Karpas-422 (cell line): ENCODE results near the gene ZNF827. TPM values are rescaled to one million over a fixed set of nuclear protein-coding genes. Genes with fewer than 3 reads are reported as not detected.

Experiments
- DNase-seq: peaks from one replicate; pipeline ENCODE4 v3.0.0-alpha.2; 2015
- H2AFZ ChIP-seq: fragments of 200-600 bp; sonication (generic); 2 replicates; pipeline ENCODE4 v1.6.1; 2014; ENCODE audit warnings: antibody characterized with exemption, low read length, mixed read lengths
- H3K27ac ChIP-seq: fragments of 200-600 bp; sonication (generic); 2 replicates; pipeline ENCODE4 v1.5.1; 2014; ENCODE audit warnings: mild to moderate bottlenecking, low read length, moderate library complexity
- H3K27me3 ChIP-seq: fragments of 200-600 bp; sonication (generic); 2 replicates; pipeline ENCODE4 v1.6.1; 2014; ENCODE audit warnings: low read length, mixed read lengths
- H3K36me3 ChIP-seq: fragments of 200-600 bp; sonication (generic); 2 replicates; pipeline ENCODE4 v1.6.1; 2014; ENCODE audit warnings: low read length, mixed read lengths; ENCODE audit not compliant: insufficient read depth
- H3K4me1 ChIP-seq: fragments of 200-600 bp; sonication (generic); 2 replicates; pipeline ENCODE4 v1.6.1; 2014; ENCODE audit warnings: mild to moderate bottlenecking, low read length, mixed read lengths
- H3K4me2 ChIP-seq: fragments of 200-600 bp; sonication (generic); 2 replicates; pipeline ENCODE4 v1.6.1; 2014; ENCODE audit warnings: low read length, low read depth, mild to moderate bottlenecking; ENCODE audit not compliant: poor library complexity, severe bottlenecking
- H3K4me3 ChIP-seq: fragments of 200-600 bp; sonication (generic); 2 replicates; pipeline ENCODE4 v1.5.1; 2014; ENCODE audit warnings: mild to moderate bottlenecking, antibody characterized with exemption, low read length, mixed read lengths
- H3K79me2 ChIP-seq: fragments of 200-600 bp; sonication (generic); 2 replicates; pipeline ENCODE4 v1.6.1; 2014; ENCODE audit warnings: mild to moderate bottlenecking, low read length, mixed read lengths
- H3K9ac ChIP-seq: fragments of 200-600 bp; sonication (generic); 2 replicates; pipeline ENCODE4 v1.6.0; 2014; ENCODE audit warnings: low read length
- H3K9me2 ChIP-seq: fragments of 200-600 bp; sonication (generic), shearing (Covaris generic); replicated peaks from 2 replicates; pipeline ENCODE4 v1.6.0; 2014; ENCODE audit warnings: mild to moderate bottlenecking, low read length, moderate library complexity; ENCODE audit not compliant: insufficient read depth
- H3K9me3 ChIP-seq: fragments of 300-700, 200-600 bp; sonication (generic); 2 replicates; pipeline ENCODE4 v1.6.1; 2014; ENCODE audit warnings: low read length, mixed read lengths
- H4K20me1 ChIP-seq: fragments of 200-600 bp; sonication (generic); 2 replicates; pipeline ENCODE4 v1.6.1; 2014; ENCODE audit warnings: mild to moderate bottlenecking, antibody characterized with exemption, low read length, low read depth; ENCODE audit not compliant: insufficient read depth
- total RNA-seq: library from RNA; depleted of rRNA; stranded (reverse); fragments of >200 nt; shearing (Covaris generic); gene quantifications from 2 replicates; pipeline ENCODE4 v1.2.3, GENCODE V29; 2014; ENCODE audit warnings: low replicate concordance

ZNF827 gene
- total RNA-seq, 1 experiment from 2014 or later = 70.4 TPM

DNA sequence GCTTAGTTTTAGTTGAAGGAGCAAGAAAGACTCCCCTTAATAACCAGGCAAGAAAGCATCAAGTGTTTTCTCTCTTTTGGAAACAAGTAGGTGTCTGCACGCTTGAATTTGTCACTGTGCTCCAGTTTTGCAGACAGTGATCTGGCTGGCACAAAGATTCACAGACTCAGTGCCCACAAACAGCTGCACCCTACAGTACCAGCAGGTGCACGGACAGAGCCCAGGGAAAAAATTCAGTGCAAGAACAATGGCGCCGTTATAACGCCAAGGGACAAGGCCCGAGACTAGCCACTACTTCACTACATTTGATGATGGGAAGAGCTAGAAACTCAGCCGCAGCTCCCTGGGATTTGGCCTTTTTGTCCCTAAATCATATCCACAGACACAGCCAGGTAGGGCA, 56.0 kb downstream of the ZNF827 start:
- peak overlapping the region; percentile 38 for H3K4me2 ChIP-seq
- no peak overlapping the region for H2AFZ ChIP-seq
- peaks cover 63% of the 10 kb centered on the region for H3K4me1 ChIP-seq
- peaks cover 44% of the 10 kb centered on the region for H3K36me3 ChIP-seq
- H3K79me2 ChIP-seq = peaks cover 98% of the 10 kb centered on the region
- no peaks in the 10 kb centered on the region for H3K27me3 ChIP-seq
- no peaks in the 10 kb centered on the region for H3K9me3 ChIP-seq
- peak overlapping the region; percentile 5; the same call in 1 of the 2 replicates for H3K9ac ChIP-seq
- peak overlapping the region; percentile 15; the same call in 1 of the 2 replicates for H3K4me3 ChIP-seq
- peak overlapping the region; percentile 59 for H3K27ac ChIP-seq
- H4K20me1 ChIP-seq = no peaks in the 10 kb centered on the region
- no peak for DNase-seq
- H3K9me2 ChIP-seq = no peaks in the 10 kb centered on the region

DNA sequence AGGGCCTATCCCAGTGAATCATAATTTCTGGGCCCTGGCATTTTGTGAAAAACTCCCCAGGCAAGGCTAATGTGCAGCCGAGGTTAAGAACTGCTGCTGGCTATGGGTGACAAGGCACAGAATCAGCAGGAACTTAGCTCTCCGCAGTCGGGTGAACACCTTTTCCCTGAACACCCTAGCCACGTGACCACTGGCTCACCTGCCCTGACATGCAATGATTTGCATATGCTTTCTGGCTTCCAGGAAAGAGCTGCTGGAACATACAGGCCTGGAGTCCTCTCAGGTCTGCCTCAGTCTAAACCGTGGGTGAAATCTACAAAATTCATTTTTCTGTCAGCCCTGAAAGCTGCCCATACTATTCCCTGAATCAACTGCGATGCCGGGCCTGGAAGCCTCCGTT, 56.6 kb downstream of the ZNF827 start:
- H3K9me3 ChIP-seq = no peaks in the 10 kb centered on the region
- no peaks in the 10 kb centered on the region for H3K9me2 ChIP-seq
- peak overlapping the region; percentile 59 for H3K27ac ChIP-seq
- H3K4me1 ChIP-seq = peaks cover 57% of the 10 kb centered on the region
- peak; percentile 58 for DNase-seq
- H3K36me3 ChIP-seq = peaks cover 49% of the 10 kb centered on the region
- H3K79me2 ChIP-seq = peaks cover 96% of the 10 kb centered on the region
- peak overlapping the region; percentile 15; the same call in 1 of the 2 replicates for H3K4me3 ChIP-seq
- H3K9ac ChIP-seq = no peak overlapping the region; the same call in 1 of the 2 replicates
- H3K27me3 ChIP-seq = no peaks in the 10 kb centered on the region
- H2AFZ ChIP-seq = no peak overlapping the region
- H4K20me1 ChIP-seq = no peaks in the 10 kb centered on the region
- peak overlapping the region; percentile 38 for H3K4me2 ChIP-seq

DNA sequence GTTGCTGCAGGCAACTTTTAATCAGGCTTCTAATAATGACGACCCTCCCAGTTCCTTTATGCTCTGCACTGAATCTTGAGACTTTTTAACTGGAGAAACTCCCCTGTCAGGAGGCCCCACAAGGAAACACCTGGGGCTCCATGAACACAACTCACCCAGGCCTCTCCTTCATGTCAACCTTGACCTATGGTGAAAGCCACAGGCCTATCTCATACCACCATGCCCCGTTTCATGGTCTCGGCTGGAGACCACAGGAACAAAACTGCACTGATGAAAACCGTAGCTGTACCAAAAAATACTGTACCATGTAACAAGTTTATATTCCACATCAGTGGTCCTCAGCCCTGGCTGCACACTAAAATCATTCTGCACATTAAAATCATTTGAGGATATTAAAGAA, 57.0 kb downstream of the ZNF827 start:
- no peaks in the 10 kb centered on the region for H3K27me3 ChIP-seq
- no peak overlapping the region for H2AFZ ChIP-seq
- no peak overlapping the region for H3K9ac ChIP-seq
- no peaks in the 10 kb centered on the region for H3K9me3 ChIP-seq
- peaks cover 53% of the 10 kb centered on the region for H3K36me3 ChIP-seq
- H3K4me1 ChIP-seq = peaks cover 53% of the 10 kb centered on the region
- peak overlapping the region; percentile 38 for H3K4me2 ChIP-seq
- no peak overlapping the region for H3K4me3 ChIP-seq
- no peak for DNase-seq
- peak overlapping the region; percentile 59 for H3K27ac ChIP-seq
- H4K20me1 ChIP-seq = no peaks in the 10 kb centered on the region
- peaks cover 97% of the 10 kb centered on the region for H3K79me2 ChIP-seq
- no peaks in the 10 kb centered on the region for H3K9me2 ChIP-seq

DNA sequence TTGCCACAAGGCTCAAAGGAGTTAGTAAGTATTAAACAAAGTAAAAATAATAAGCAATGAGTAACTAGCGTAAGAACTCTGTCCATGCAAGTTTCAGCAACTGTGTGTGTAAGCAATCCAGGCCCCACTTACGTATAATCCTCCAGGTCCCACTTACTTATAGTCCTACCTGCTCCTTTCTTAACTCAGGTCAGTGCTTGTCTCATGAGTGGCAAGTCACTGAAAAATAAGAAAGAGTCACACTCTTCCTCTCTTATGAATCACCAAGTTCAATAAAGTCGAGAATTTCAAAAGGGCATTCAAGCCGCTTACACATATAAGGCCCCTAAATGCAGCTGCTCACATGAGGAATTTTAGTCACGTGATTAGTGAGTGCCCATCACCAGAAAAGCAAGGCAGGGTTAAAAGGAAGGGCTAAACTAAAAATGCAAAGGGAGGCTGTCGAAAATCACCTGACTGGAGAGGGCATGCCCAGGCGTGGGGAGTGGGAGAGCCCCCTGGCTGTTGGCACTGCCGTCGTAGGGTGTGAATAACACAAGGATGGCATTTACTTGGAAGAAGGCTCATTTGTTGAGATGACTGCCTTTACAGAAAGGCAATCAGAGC, 58.2 kb downstream of the ZNF827 start:
- Histone ChIP-seq H3K4me2 (no peak overlapping the region), H2AFZ (no peak overlapping the region), H3K79me2 (peaks cover 96% of the 10 kb centered on the region), H3K27me3 (no peaks in the 10 kb centered on the region), H3K27ac (no peak overlapping the region), H3K9ac (no peak overlapping the region), H3K4me3 (no peak overlapping the region), H3K9me3 (no peaks in the 10 kb centered on the region), H3K36me3 (peaks cover 52% of the 10 kb centered on the region; the same call in 1 of the 2 replicates), H3K9me2 (no peaks in the 10 kb centered on the region), H3K4me1 (peaks cover 42% of the 10 kb centered on the region), H4K20me1 (no peaks in the 10 kb centered on the region)
- DNase-seq = no peak

DNA sequence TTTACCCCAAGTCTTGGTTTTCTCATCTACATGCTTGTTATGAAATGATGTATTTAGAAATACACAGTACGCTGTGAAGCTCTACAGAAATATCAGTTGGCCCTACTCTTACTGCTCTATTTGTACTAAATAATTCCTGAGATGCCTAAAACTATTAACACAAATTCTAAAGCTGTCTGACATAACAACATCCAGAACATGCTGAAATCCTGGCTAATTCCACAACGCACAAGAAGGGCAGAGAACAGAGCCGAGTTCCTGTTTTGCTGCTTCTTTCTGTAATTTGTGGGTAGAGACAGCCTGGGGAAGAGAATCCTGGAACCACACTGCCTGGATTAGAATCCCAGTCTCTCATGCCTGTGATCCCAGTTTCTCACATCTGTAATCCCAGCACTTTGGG, 59.0 kb downstream of the ZNF827 start:
- H3K36me3 ChIP-seq = peaks cover 55% of the 10 kb centered on the region; the same call in 1 of the 2 replicates
- H3K27ac ChIP-seq = no peak overlapping the region
- H3K79me2 ChIP-seq = peaks cover 95% of the 10 kb centered on the region
- H3K4me1 ChIP-seq = peaks cover 33% of the 10 kb centered on the region
- H3K9me2 ChIP-seq = no peaks in the 10 kb centered on the region
- H2AFZ ChIP-seq = no peak overlapping the region
- H3K4me2 ChIP-seq = no peak overlapping the region
- no peaks in the 10 kb centered on the region for H3K9me3 ChIP-seq
- H3K9ac ChIP-seq = no peak overlapping the region
- H3K27me3 ChIP-seq = no peaks in the 10 kb centered on the region
- no peak for DNase-seq
- no peak overlapping the region for H3K4me3 ChIP-seq
- H4K20me1 ChIP-seq = no peaks in the 10 kb centered on the region

DNA sequence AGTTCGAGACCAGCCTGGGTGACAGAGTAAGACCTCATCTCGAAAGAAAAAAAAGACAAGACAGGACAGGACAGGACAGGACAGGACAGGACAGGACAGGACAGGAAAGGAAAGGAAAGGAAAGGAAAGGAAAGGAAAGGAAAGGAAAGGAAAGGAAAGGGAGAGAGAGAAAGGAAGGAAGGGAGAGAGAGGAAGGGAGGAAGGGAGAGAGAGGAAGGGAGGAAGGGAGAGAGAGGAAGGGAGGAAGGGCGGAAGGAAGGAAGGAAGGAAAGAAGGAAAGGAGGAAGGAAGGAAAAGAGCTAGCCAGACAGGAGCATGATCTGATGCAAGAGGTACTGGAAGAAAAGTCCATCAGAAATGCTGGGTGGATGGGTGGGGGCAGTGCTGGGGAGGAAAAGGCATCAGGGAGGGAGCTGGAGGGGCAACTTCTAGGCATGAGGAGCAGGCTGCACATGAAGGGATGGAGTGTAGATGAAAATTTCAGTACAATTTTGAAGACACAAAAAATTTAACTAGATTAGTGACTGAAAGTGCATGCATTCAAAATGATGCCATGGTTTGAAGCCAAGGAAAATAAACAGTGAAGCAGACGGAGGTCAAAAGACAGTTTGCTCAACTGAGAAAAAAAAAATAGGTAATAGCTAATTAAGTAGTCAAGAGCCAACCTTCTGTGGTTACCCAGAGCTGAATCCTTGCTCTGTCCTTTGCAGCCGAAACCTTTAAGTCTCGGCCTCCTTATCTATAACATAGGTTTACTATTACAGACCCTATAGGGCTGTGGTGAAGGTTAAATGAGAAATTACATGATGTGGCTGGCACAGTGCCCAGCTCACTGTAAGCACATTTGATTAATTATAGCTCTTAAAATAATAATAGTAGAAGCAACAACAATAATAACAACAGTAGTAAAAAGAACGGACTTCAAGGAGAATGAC, 59.9 kb downstream of the ZNF827 start:
- Histone ChIP-seq H2AFZ (no peak overlapping the region), H3K79me2 (peaks cover 94% of the 10 kb centered on the region), H3K9me3 (no peaks in the 10 kb centered on the region), H3K4me3 (no peak overlapping the region), H4K20me1 (no peaks in the 10 kb centered on the region), H3K9ac (no peak overlapping the region), H3K27ac (no peak overlapping the region), H3K27me3 (no peaks in the 10 kb centered on the region), H3K4me1 (peaks cover 25% of the 10 kb centered on the region), H3K36me3 (peaks cover 59% of the 10 kb centered on the region; the same call in 1 of the 2 replicates), H3K4me2 (no peak overlapping the region), H3K9me2 (no peaks in the 10 kb centered on the region)
- no peak for DNase-seq

DNA sequence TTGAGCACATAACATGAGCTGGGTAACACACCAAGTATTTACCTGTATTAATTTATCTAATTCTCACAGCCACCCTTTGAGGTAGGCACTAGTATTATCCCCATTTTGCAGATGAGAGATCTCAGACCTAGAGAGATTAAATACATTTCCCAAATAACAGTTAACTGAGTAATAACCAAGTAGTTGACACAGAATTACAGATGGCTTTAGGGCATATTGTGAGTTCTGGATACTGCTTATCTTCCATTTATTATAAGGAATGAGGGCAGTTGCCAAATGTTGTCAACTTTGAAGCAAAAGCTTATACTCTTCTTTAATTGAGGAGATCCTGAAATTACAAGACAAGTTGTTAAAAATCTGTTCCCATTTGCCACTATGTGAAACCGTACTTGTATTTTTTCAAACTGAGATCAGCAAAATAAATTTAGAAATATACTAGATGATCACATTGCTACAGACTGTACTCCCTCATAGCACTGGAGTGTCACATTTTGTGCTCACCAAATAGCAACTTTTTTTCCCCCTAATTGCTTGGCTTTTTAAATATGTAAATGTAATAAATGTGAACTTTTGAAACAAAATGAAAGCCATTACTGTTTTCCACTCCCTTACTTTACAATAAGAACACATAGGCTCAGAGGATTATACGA, 62.0 kb downstream of the ZNF827 start:
- no peak overlapping the region for H3K4me3 ChIP-seq
- no peak overlapping the region for H3K27ac ChIP-seq
- DNase-seq = no peak
- H3K9me2 ChIP-seq = no peaks in the 10 kb centered on the region
- no peaks in the 10 kb centered on the region for H3K27me3 ChIP-seq
- no peak overlapping the region for H3K9ac ChIP-seq
- H3K79me2 ChIP-seq = peaks cover 87% of the 10 kb centered on the region
- H3K4me1 ChIP-seq = peaks cover 7% of the 10 kb centered on the region
- no peaks in the 10 kb centered on the region for H4K20me1 ChIP-seq
- H3K9me3 ChIP-seq = no peaks in the 10 kb centered on the region
- no peak overlapping the region for H3K4me2 ChIP-seq
- no peak overlapping the region for H2AFZ ChIP-seq
- H3K36me3 ChIP-seq = peaks cover 49% of the 10 kb centered on the region; the same call in 1 of the 2 replicates

DNA sequence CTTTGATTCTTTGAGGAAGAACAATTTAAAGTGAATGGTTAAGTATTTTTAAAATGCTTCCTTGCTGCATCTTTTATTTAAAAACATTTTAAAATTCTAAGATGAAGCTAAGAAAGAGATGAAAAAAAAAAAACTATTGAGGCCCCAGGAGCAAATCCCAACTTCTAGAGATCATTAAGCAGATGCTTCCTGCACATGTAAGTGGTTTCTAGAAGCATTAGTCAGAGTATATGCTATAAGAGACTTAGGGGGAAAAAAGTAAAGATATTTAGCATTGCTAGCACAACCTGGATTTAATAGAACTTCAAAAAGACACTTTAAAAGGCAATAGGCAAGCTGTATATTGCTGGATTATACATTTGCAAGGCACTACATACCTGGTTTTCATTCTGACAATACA, 64.7 kb downstream of the ZNF827 start:
- DNase-seq = no peak
- Histone ChIP-seq H3K4me2 (no peak overlapping the region), H3K79me2 (peaks cover 85% of the 10 kb centered on the region), H3K9me3 (no peaks in the 10 kb centered on the region), H3K9ac (no peak overlapping the region), H4K20me1 (no peaks in the 10 kb centered on the region), H3K27me3 (no peaks in the 10 kb centered on the region), H2AFZ (no peak overlapping the region), H3K36me3 (peaks cover 50% of the 10 kb centered on the region; the same call in 1 of the 2 replicates), H3K4me1 (peaks cover 29% of the 10 kb centered on the region), H3K27ac (no peak overlapping the region), H3K4me3 (no peak overlapping the region), H3K9me2 (no peaks in the 10 kb centered on the region)
